A673 (cell line): ENCODE measurements around the gene HSPB2.

Source experiments
- CTCF ChIP-seq: fragments of 300-800, 200-600 bp; sonication (generic); conservative IDR thresholded peaks from 2 replicates; pipeline ENCODE4 v1.5.1; 2017; ENCODE audit warnings: low read depth, mild to moderate bottlenecking, antibody characterized with exemption, low read length, moderate library complexity, mixed read lengths
- EZH2 ChIP-seq: fragments of 200-600 bp; sonication (generic); IDR thresholded peaks from 2 replicates; pipeline ENCODE4 v1.6.1; 2017; ENCODE audit warnings: borderline replicate concordance, low read depth, mild to moderate bottlenecking, mixed read lengths, antibody characterized with exemption, low read length; ENCODE audit not compliant: poor library complexity, severe bottlenecking

GRCh38 chr11:111925953-111926352, 13.4 kb downstream of the HSPB2 start:
- TF ChIP-seq CTCF (no peak), EZH2 (no peak)
